HL-60/S4 treated with phorbol 12-myristate 13-acetate at 8.2 ng/mL for 4 days and 3 days (cell line): ENCODE data around the gene FBXO42.

Experiments
- in situ Hi-C: fragments of 300-500 bp; cut with MboI; formaldehyde crosslinking; loops from 2 replicates; pipeline ENCODE4 v1.15.0; 2022; ENCODE audit warnings: low sequenced_read_pairs

FBXO42 gene

DNA sequence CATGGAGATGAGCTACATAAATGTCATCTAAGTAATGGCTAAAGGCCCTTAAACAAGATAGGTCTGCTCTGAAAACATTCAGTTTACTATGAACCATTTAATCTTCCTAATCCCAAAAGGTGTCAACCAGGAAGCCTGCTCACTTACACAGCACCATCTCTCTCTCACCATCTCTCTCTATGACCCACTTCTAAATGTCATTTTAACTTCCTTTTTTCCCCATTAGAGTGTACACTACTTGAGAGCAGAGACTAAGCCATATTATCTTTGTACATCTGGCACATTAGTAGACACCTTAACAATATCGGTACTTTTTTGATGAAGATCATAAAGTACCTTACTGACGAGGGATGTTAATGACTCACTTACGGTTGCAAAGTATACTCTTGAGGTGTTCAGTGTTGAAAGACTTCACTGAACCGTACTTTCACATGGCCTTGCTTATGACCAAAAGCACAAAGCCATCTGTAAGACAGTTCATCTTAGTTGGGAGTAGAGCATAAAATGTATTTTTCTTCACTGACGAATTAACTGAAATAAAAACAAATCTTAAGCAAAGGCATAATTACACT lies 25.4 kb downstream of the FBXO42 start:
- in situ Hi-C loops = no loop called here

DNA sequence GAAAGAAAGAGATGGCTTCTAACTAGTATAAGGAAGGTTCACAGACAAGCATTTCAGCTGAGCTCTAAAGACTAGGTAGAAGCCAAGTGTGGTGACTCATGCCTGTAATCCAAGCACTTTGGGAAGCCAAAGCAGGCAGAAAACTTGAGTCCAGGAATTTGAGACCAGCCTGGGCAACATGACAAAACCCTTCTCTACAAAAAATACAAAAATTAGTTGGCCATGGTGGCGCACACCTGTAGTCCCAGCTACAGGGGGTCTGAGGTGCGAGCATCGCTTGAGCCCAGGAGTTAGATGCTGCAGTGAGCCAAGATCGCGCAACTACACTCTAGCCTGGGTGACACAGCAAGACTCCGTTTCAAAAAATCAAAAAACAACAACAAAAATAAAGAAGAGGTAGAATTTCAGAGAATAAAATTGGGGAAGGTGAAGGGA lies 27.8 kb downstream of the FBXO42 start:
- in situ Hi-C loops = no loop called here

DNA sequence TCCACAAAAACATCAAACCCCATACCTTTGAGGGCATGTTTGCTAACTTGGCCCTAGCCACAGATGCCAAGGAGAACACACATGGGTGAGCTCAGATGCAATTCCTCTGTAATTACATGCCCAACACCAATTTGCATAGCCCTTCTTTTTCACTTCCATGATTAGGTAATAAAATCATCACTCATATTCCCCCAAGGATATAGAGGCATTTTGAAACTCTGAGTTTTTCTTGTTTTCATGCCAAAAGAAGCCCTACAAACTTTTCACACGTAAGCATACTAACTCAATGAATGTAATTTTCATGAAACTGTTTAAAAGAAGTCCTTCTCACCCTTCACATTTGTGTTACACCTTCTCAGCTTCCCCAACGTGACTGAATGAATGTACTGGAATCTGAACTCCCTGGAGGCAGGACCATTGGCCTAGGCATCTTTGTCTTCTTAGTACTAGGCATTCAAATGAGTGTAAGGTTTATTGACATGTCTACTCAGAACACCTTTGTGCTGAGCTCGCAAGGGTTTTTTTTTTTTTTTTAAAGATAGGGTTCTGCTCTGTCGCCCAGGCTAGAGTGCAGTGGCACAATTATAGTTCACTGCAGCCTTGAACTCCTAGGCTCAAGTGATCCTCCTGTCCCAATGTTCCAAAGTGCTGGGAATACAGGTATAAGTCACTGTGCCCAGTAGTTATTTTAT lies 31.0 kb downstream of the FBXO42 start:
- in situ Hi-C loops = no loop called here

DNA sequence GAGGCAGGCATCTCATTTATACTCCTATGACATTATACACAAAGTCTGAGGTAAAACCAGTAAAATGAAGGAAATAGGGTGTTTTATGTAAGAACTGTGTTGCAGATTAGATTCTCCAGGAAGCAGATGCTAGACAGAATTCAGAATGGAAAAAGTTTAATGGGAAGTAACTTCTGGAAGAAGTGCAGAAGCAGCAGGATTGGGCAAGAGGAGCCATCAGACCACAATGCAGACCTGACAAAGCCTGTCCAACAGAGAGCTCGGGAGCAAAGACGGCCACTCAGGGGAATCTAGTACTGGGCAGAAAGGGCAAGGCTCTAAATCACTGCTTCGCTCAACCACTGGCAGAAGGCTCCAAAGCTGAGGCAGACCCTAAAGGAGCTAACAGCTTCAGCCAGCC lies 33.7 kb downstream of the FBXO42 start:
- in situ Hi-C loops = no loop called here

DNA sequence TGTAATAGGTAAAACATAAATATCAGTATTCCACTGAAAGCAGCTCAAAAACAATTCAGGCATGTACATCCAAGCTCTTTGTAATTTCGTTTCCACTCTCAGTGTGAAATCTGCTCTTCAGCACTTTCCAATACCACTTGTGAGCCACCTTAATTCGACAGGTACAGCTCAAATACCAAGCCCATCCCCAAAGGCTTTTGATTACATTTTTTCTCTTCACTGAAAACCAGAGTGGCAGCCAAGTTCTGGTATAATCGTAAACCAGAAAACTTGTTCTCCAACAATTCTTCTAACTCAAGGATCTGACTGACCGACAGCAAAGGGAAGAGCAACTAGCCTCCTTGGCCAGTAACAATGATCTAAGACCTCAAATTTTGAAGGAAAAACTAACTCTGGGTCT lies 36.8 kb downstream of the FBXO42 start:
- in situ Hi-C loops = no loop called here

DNA sequence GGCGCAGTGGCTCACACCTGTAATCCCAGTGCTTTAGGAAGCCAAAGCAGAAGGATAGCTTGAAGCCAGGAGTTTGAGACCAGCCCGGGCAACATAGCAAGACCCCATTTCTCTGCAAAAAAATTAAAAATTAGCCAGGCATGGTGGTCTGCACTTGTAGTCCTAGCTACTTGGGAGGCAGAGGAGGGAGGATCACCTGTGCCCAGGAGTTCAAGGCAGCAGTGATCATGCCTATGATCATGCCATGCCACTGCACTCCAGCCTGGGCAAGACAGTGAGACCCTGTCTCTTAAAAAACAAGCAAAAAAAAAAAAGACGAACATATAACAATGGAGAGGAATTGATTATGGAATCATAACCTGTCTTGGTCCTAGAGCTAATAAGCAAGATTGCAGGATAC lies 45.1 kb downstream of the FBXO42 start:
- in situ Hi-C loops = no loop called here

DNA sequence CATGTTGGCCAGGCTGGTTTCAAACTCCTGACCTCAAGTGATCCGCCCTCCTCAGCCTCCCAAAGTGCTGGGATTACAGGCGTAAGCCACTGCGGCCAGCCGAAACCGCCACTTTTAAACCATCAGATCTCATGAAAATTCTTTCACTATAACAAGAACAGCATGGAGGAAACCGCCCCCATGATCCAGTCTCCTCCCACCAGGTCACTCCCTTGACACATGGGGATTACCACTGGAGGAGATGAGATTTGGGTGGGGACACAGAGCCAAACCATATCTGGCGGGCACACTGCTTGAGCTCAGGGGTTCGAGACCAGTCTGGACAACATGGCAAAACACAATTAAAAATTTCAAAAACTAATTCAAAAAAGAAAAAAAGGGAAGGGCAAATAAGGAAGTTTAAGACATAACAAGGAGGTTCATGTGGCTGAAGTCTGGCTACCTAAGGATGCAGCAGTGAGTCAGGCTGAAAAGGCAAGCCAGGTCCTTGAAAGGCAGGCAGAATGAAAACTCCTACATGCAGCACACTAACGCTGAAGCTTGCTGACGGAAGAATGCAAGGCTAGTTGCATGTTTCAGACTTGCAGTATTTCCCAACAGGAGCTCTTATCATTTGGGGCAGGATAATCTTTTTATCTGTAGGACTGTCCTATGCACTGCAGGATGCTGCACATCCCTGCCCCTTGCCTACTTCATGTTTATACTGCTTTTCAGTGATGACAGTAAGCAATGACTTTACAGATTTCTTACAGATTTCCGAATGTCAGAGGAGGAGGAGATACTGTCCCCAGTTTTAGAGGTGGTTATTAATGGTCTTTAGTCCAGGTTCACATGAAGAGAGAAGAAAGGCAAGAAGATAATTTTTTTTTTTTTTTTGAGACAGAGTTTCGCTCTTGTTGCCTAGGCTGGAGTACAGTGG lies 49.3 kb downstream of the FBXO42 start:
- in situ Hi-C loops = no loop called here

DNA sequence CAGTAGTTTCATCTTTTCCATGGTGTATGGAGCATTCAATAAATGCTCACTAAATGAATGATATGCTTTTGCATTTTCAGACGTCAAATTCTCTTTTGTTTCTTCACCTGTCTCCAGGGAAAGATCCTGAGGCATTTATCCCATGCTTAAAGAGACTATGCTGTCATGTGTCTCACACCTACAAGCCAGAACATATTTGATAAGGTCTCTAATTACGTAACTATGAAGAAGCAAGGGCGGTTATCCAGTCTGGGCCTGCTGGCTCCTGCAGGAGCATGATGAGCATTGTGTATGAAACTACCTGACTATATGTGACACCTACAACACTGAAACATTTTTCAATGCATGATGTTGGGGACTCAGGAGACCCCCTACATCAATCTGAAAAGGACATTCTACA lies 51.8 kb downstream of the FBXO42 start:
- in situ Hi-C loops = no loop called here

DNA sequence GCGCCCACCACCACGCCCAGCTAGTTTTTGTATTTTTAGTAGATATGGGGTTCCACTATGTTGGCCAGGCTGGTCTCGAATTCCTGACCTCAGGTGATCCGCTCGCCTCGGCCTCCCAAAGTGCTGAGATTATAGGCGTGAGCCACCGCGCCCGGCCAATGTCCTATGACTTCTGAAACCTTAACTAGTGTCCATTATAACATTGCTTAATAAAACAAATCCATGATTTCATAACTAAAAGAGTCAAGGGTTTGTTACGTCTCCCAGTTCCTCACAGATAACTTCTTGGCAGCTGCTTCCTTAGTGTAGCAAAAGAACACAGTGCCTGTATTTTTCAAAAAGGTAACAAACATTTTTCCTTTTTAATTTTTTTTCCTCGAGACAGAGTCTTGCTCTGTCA lies 53.6 kb downstream of the FBXO42 start:
- in situ Hi-C loops = no loop called here

DNA sequence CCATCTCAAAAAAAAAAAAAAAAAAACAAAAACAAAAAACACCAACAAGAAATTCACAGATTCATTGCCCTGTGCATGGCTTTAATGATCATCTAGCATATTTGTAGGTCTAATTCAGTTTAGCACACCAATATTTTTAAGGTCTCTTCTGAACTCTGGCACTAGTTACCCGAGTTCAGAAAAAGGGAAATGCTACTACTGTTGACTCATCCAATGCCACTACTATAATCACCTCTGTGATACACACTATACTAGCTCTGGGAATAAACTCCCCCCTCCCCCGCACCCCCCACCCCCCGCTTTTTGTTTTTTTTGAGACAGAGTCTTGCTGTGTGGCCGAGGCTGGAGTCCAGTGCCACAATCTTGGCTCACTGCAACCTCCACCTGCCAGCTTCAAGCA lies 55.6 kb downstream of the FBXO42 start:
- in situ Hi-C loops = no loop called here

DNA sequence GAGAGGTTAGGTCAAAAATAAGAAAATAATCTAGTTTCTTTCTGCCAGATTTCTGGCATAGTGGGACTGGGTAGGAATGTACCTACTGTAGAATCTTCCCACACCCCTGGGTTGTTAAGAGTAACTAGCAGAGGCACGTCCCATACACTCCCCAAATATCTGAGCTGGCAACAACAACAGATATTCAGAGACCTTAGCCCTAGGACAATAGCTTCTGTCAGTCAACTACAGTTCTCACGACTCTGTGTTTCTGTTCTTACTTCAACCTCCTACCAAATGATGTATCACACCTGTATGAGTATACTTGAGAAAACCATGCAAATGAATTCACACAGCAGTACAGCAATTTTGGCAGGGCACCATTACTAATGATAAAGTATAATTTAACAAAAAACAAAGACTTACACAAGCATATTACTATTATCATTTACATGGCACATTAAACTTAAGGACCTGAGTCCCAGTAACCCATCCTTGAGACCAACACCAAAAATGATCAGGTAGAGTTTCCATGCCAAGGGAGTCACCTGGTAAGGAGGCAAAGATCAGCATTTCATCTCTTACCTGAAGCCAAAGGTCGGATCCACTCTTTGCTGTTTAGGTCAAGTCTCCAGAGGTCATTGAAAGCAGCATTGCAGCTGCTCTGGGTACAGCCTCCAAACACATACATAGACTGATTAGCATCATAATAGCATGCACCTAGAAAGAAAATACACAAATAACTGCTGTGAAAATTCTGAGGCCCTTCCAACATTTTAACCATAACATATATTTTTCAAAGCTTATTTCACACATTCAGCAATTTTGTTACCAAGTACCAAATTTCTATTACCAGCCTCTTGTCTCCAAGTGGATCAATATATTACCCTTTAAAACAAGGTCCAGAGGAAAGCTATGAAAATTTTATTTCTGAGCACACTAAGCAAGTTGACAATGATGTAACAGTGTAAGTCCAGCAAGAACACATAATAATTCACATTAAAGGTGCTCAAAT lies 57.8 kb downstream of the FBXO42 start:
- in situ Hi-C loops = no loop called here

DNA sequence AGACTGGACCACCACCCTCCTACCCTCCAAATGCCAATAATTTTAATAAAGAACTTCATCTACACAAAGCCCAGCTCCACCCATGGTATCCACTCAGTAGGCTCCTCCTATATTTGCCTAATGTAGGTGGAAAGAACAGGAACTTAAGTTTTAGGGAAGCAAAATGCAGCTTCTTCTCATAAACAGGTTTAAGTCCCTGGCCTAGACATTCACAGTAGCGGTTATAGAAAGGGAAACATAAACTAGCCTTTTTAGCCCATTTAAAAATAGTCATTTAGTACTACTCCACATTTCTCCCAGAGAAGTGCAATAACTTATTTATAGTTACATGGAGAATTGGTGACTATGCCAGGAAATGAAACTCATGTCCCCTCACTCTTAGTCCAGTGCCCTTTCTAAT lies 58.7 kb downstream of the FBXO42 start:
- in situ Hi-C loops = no loop called here

DNA sequence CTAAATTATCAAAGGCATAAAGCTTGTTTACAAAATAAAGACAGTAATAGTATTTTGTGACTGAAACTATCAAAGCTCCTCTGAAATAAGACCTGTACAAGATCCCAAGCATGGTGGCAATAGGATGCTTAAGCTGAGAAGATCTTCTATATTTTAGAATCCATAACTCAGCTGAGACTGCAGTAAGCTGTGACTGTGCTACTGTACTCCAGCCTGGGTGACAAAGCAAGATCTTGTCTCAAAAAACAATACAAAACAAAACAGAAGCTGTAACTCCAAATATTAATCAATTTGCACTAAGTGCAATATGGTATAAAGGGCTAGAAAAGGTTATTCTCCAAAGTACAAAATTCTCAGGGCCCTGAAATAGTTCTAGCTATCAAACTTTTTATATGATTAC lies 59.5 kb downstream of the FBXO42 start:
- in situ Hi-C loops = no loop called here

DNA sequence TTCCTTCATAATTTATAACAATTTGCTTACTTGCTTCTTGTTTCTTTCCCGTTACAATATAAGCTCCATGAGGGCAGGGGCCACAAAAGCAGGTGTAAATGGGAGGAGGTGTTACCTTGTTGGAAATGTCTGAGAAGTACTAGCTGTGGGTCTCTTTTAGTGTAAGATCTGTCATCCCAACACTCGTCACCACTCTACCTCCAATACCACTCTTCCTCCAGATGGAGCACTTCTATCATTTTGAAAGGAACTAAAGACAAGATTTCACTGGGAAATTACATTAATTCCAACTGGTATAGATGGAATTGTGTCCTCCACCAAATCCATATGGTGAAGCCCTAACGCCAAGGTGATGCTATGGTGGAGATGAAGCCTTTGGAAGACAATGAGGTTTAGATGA lies 62.3 kb downstream of the FBXO42 start:
- in situ Hi-C loops = no loop called here

DNA sequence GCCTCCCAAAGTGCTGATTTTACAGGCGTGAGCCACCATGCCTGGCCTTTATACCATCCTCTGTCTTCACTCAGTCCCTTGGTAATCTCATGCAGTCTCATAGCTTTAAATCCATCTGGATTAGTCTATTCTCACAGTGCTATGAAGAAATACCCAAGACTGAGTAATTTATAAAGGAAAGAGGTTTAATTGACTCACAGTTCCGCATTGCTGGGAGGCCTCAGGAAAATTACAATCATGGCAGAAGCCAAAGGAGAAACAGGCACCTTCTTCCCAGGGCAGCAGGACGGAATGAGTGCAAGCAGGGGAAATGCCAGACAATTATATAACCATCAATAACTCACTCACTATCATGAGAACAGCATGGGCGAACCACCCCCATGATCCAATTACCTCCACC lies 66.2 kb downstream of the FBXO42 start:
- in situ Hi-C loops = no loop called here

DNA sequence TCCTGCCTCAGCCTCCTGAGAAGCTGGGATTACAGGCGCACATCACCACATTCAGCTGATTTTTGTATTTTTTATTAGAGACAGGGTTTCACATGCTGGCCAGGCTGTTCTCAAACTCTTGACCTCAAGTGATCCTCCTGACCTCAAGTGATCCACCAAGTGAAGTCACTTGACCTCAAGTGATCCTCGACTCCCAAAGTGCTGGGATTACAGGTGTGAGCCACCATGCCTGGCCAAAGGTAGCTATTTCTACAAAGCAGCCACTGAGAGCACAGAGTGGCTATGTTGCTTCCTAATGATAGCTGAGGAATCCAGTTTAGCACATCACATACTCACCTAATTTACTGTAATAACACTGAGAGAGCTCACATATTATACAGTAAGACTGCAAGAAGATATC lies 70.5 kb downstream of the FBXO42 start:
- in situ Hi-C loops = no loop called here

DNA sequence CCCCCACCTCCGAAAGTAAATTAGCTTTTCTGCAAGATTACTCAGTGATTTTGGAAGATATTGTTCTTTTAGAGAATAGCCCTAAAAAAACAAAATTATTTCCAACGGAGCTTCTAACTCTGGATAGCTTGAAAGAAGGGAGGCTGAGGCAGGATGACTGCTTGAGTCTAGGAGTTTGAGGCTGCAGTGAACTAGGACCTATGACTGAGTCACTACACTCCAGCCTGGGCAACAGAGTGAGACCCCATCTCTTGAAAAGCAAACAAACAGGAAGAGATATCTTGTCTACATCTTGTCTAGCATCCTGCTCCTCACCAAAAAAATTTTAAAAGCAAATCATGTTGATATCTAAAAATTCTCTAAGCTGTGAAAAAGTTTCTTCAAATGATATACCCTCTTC lies 73.1 kb downstream of the FBXO42 start:
- in situ Hi-C loops = no loop called here

DNA sequence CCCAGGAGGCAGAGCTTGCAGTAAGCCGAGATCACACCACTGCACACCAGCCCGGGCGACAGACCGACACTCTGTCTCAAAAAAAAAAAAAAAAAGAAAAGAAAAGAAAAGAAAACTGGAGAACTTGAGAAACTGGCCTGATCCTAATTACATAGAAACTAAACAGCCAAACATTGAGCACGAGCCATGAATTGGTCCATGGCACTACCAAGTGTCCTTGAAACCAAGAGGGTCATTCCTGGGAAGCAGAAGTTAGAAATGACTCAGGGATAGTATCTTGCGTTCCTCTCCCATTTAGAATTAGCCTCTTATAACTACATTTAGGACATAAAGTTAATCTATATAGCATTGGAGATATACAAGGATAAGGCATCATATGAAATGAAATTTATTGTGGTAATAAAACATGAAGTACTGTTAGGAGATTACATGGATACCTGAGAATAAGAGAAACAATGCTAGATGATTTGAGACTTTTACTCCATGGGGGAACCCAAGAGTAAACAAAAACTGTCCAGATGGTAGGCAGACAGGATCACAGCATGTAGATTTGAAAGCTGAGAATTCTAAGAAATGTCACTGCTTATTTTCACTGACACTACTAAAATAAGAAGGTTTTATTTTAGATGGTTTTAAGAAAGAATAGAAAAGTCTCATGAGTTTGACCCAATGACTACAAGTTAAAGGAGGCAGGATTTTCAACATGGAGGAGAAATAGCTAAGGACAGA lies 75.8 kb downstream of the FBXO42 start:
- in situ Hi-C loops = no loop called here

DNA sequence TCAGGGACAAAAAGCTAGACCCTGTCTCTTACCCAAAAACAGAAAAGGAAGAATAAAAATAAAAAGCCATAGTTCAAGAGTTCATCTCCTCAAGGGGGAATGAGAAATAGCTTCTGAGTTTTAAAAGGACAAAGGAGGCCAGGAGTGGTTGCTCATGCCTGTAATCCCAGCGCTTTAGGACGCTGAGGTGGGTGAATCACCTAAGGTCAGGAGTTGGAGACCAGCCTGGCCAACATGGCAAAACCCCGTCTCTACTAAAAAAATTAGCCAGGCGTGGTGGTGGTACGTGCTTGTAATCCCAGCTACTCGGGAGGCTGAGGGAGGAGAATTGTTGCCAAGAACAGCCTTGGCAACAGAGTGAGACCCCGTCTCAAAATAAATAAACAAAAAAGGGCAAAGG lies 76.7 kb downstream of the FBXO42 start:
- in situ Hi-C loops = no loop called here

DNA sequence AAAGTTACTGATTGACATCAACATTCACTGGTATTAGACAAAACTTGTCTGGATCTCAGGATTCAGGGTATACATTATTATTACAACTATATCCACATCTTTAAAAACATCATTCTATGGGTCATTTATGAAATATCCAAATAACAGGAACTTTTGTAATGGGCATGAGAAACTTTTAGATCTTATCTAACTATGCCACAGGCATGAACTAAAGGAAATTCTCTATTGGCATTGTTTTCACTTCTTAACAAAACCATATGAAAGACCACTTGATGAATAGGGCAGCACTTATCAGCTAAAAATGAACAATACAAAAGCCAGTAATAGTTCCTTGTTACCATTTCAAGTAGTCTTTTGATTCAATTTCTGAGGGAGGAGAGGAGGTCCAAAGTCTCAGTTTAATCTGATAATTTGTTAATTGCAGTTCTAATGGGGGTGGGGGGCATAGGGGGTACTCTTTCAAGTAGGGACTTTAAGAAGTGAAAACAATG lies 84.5 kb downstream of the FBXO42 start:
- in situ Hi-C loops = no loop called here
